GM21576 (cell line): ENCODE measurements around the gene CYSRT1.

Source experiments
- ATAC-seq: cut with Tn5 transposase; IDR thresholded peaks from one replicate; pipeline ENCODE4 v1.9.1; 2021; ENCODE audit warnings: mild to moderate bottlenecking, moderate library complexity; ENCODE audit not compliant: unreplicated experiment

The CYSRT1 gene

DNA sequence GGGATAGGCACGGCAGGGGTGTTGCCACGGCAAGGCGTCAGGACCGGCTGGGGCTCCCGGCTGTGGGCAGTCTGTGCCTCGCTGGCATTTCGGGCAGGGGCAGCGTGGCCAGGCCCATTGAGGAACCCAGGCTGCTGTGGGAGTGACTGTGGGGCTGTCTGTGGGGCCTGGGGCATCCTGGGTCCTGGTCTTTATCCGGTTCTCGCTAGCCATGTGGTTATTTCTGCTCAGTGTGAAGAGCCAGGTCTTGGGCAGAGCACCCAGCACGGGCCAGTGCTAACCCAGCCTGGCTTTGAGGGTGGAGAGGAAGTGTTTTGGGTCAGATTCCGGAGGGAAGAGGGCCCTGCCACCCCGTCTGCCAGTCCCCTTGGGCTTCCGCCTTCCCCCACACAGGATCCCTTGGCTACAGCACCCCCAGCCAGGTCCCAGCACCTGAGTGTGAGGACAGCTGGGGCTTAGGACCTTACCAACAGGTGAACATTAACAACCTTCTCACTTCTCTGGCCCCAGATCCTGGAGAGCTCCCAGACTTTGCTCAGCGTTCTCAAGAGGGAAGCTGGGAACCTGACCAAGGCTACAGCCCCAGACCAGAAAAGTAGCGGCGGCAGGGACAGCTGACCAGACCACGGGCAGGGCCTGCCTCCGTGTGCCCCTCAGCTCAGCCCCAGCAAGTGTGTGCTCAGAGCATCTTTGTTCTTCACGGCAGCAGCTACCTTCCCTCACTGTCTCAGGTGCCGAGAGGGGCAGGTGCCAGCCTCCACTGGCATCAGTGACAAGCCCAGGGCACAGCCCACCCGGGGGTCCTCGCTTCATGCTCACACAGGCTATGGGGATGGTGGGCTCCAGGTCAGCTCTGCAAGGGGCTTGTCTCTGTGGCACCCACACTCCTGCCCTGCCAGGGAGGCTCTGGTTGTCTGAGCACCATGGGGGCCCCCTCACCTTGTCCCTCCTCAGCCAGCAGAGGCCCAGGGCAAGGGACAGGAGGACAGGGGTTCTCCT is 35.4 kb upstream of the CYSRT1 start:
- no peak for ATAC-seq

DNA sequence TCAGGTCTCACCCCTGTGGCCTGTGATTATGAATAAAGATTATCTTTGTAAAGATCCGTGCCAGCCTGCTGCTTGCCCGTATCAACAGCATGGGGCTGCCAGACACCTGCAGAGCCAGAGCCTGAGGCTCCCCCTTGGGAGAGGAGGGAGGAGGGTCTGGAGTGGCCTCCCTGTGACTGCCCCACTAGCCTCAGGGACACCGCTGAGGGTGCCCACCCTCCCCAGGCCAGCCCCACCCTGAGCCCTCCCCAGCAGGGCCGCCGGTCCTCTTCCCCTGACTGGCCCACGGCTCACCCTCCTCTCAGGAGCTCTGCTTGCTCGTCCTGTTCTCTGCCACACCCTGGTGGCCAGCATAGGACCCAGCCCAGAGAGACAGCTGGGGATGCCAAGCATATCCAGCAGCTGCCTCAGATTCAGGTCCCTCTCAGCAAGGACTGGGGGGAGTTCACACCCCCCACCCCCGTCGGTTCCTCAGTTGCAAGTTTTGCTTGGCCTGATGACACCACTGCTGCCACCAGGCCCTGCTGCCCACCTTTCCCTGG is 34.6 kb upstream of the CYSRT1 start:
- no peak for ATAC-seq

DNA sequence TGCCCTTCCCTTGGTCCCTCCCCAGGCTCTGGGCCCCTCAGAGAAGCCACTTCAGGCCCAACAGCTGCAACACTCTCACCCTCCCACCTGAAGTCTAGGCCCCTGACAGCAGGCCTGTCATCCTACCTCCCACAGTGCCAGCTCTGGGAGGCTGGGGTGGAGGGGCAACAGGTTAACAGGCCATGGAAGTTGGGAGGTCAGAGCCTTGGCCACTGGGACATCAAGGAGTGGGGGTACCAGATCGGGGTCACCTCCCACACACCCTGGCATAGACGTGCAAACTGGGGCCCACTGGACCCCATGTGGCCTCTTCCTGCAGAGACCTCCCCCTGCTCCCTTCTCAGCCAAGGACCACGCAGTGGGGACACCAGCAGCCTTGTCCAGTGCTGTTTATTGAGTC is 33.7 kb upstream of the CYSRT1 start:
- ATAC-seq, result no peak

DNA sequence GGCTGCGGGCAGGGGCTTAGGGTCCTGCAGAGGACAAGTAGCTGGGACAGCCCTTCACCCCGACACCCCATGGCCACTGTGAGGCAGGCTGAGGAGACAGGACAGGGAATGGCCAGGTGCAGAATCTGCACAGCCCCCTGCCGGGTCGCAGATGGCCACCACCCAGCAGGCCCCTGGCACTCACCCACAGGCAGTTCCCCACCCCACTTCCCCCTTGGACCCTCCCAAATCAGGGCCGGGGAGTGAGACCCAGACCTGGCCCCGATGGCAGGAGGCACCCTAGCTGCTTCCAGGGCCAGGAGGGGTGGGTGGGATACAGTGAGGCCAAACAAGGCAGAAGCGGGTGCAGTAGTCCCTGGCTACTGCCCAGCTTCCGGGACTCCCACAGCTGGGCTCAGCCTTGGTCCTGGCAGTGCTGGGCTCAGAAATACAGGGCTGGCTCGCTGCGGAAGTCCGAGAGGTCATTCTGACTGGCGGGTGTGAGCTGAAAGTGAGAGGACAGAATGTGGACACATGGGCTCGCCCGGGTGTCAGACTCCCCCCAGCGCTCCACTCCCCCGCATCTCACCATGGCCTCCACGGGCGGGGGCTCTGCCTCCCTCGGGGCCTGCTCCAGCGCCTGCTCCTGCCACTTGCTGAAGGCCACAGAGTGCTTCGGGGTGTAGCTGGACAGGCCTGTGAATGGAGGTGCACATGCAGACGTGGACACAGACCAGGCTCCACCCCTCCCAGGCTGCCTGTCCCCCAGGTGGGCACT is 33.1 kb upstream of the CYSRT1 start:
- no peak for ATAC-seq

DNA sequence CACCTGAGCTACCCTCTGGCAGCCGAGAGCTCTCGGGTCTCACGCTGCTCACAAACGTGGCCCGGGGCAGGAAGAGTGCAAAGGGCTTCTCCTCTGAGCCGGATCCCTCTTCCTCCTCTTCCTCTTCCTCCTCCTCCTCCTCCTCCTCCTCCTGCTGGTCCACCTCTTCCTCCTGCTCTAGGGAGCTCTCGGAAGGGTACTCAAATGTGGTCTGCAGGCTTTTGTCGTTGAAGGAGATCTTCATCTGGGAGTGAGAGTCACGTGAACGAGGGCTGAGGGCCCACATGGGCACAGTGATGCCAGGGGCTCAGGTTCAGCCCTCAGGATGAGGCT is 32.6 kb upstream of the CYSRT1 start:
- ATAC-seq, result no peak

DNA sequence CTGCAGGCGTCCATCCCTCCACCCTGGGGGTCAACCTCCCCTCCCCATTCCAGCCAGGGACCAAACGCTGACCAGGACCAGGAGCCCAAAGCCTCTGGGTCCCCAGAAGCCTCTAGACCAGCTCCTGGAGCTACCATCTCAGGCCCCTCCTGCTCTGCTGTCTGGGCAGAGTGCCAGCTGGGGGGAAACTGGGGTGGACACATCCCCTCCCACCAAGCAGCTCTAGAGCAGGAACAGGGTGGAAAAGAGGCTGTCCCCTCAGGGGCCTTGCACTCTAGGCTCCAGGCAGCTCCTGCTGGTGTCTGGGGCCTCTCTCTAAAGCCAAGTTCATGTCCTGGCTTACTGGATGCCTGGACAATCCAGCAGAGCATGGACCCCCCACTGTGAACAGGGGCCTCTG is 32.1 kb upstream of the CYSRT1 start:
- ATAC-seq, result no peak

DNA sequence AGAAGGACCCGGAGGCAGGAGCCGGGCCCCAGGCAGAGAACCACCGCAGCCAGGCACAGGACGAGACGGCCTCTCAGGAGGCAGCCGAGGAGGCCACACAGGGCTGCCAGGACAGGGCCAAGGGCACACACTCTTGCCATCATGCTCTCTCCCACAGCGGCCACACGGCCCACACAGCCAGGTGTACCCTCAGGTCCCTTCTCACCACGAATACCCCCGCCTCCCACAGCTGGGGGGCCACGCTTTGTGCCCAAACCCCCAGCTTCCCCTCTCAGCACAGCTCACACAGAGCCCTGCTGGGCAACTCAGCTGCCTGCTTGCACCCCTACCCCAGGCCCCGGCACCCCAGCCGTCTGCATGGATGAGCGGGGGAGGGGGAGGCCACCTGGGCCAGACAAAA is 31.2 kb upstream of the CYSRT1 start:
- no peak for ATAC-seq

DNA sequence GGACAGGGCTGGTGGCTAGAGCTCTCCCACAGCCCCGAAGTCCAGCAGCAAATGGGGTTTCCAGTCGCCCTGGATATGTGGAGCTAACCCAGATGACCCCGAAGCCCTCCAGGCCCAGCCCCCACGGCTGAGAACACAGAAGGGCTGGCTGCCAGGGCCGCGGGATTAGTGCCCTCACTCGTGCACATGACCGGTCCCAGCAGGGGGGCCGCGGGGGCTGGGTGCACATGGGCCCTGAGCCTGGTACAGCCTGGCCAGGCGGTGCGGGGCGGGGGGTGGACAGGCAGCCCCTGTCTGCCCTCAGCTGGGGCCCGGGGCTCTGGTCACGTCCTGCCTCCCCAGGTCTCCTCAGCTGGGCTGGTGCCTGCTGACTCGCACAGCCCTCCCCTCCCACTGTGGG is 30.6 kb upstream of the CYSRT1 start:
- ATAC-seq, result no peak

DNA sequence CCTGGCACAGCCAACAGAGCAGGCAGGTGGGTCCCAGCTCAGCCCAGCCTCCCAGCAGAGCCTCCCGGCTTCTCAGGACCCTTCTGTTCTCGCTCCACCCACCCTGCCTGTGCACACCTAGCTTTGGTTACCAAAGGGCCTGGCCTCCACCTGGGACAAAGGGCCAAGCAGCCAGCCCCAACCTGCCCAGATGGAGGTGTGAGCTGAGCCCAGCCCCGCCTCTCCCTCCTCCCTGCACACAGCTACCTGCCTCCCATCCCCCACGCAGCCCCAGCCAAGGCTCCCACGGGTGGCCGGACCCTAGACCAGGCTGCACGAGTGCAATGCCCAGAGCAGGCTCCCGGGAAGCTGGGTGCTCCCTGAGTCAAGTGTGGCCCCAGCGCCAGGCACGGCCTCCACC is 30.1 kb upstream of the CYSRT1 start:
- no peak for ATAC-seq

DNA sequence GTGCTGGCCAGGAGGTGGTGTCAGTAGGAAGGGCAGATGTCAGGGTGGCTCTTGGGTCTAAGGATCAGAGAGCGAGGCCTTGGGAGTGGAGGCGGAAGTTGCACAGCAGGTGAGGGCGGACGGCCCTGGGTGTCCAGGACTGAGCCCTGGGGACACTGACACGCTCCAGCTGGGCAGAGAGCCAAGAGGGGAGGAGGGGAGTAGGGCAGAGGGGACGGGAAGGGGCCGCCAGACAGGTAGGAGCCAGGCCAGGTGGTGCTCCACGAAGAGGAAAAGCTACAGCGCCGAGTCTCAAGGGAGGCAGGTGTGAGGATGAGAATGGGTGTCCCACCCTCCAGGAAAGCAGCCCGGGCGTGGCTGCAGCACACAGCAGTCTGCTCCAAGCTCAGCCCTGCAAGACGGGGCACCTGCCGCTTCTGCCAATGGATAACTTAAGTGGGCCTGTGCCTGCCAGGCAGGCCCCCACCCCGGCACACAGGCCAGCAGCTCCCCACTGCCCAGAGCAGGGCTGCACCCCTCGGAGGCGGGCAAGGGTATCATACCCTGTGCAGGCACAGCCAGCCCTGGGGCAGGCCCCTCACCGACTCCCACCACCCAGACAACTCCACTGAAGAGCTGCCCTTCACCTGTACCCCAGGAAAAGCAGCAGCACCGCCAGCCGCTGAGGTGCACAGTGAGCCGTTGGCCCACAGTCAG is 29.3 kb upstream of the CYSRT1 start:
- no peak for ATAC-seq

DNA sequence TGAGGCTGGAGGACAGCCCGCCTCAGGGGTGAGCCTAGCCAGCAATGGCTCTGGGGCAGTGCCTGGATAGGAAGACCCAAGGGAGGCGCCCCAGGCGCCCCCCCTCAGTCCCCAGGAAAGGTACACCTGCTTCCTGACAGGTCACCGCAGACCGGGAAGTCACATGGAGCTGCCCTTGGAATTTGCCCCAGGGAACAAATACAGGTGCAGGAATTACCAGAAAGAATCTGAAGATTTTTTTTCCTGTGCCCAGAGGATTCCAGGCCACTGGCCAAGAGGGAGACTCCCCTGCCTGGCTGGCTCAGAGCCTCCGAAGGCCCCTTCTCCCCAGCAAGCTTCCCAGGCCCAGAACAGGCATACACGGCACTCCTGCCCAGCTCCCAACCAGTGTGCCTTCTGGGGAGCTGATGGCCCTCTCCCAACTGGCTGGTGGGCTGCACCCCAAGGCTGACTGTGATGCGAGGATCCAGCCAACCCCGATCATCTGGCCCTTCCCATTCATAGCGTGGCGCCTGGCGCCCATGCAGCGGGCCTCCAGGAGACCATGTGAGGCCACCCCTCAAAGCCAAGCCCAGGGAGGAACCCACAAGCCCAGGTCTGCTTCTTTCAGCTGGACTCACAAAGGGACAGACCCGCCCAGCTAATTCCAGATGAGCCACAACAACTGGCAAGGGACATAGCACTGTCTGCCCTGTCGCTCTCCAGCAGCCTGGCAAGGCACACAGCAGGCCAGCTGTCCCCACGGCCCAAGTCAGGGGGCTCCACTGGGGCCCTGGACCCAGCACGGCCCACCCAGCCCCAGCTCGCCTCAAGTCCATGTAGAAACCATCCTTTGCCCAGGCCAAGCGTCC is 26.7 kb upstream of the CYSRT1 start:
- ATAC-seq, result no peak

DNA sequence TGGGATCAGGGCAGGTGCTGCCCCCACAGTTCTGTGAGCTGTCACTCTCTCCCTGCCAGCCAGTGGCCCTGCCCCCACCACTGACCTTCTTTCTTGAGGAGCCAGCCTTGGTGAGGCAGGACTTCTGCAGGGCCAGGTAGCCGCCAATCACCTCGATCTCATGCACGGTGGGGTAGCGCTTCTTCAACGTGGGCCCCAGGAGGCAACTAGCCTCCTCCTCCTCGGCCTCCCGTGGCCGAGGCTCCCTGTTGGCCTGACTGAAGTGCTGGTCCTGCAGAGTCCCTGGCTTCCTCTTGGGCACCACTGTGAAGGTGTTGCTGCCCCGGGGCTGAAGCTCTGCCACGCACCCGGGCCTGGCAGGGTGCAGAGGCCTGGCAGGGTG is 26.1 kb upstream of the CYSRT1 start:
- ATAC-seq, result no peak

DNA sequence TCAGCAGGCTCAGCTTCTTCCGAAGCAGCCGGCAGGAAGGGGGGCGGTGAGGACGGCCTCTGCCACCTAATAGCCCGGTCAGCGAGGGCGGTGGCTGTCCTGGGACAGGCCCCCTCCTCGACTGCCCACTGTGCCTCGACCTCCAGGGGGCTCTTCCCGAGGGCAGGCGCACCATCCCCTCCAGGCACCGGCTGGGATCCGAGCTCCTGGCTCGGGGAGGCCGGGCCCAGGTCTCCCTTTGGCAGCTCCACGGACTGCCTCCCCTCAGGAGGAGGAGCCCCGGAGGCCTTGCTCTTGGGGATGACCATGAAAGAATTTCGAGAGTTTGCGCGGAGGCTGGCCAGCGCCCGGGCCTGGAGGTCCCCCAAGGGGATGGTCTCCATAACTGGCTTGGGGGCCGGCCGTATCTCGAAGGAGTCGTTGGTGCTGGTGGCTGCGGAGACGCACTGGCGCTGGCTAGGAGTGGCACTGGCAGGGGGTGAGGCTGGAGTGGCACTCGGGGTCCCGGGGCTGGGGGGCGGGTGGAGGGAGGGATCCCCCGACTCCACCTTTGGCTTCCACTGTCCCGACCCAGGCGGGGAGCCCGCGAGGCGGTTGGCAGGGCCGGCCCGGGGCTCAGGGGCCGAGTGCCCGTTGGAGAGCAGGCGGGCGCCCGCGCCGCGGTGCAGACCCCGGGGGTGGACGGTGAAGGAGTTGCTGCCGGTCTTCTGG is 25.4 kb upstream of the CYSRT1 start:
- no peak for ATAC-seq

DNA sequence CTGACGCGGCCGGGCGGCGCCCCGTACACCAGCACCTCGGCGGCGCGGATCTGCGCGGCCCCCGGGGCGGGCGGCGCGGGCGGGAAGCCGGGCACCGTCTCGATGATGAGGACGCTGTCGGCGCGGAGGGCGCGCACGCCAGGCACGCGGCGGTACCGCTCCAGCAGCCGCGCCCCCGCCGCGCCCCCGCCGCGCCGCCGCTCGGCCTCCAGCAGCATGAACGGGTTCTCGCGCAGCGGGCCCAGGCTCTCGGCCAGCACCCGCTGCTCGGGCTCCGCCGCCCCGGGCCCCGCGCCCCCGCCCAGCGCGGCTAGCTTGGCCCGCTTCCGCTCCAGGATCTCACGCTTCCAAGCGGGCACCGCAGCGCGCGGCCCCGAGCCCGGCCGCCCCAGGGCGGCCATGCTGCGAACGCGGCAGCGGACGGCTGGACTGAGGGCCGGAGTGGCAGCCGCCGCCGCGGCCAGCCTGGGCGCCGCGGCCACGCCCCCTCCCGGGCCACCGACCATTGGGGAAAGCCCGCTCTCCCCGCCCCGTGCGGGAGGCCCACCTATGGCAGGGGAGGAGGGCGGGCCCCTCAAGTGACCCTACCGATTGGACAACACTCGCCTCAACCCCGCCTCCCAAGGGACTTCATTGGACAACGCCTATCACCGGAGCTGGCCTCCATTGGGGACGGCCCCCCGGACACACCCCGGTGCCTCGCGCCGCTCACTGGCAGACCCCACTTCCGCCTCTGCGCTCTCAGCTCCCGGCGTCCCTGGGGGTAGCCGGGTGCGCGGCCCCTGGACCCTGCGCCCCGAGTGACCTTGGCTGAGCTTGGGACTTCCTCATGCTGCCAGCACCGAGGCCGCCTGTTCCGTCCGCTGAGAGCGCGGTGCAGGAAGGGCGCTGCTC is 24.4 kb upstream of the CYSRT1 start, which contains the start of gene TPRN:
TSS of gene TPRN (minus strand) at position 431 of the 894 bp plus-strand sequence. CDS start at position 401, 30 bp downstream.
- ATAC-seq, result peak; percentile 91

DNA sequence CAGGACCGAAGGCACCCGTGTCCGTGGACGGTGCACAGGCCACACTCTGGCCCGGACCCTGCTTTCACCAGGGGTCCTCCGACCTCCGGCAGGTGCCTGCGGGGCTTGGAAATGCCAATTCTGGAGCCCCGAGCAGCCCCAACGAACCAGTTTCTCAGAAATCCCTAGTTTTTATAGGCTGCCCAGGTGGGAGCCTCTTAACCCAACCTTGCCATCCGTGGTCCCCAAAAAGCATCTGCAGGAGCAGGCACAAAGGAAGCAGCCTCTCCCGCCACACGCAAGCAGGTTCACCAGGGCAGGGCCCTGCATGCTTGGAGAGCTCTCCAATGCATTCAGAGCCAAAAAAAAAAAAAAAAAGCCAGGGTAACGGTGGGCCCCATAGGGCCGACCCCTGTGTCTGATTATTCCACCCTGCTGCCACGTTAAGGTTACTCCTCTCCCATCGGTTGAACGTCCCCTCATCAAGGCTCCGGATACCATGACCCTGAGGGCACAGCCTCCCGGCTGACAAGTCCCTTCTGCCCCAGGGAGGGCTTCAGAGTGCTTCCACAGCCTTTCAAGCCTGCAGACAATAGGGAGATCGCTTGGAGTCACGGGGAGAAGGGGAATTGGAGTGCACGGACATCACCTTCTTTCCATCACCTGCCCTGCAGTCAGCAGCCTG is 23.6 kb upstream of the CYSRT1 start:
- ATAC-seq, result no peak

DNA sequence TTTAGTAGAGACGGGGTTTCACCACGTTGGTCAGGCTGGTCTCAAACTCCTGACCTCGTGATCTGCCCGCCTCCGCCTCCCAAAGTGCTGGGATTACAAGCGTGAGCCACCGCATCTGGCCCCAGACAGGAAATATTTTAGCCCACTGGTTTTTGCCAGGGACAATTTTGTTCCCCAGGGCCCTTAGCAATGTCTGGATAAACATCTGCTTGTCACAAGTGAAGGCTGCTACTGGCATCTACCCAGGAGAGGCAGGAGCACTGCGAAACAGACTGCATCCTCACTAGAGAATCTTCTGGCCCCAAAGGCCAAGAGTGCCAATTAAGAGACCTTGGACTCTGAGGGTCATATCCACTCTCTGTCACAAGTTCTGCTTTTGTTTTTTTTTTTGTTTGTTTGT is 22.0 kb upstream of the CYSRT1 start:
- ATAC-seq, result no peak

DNA sequence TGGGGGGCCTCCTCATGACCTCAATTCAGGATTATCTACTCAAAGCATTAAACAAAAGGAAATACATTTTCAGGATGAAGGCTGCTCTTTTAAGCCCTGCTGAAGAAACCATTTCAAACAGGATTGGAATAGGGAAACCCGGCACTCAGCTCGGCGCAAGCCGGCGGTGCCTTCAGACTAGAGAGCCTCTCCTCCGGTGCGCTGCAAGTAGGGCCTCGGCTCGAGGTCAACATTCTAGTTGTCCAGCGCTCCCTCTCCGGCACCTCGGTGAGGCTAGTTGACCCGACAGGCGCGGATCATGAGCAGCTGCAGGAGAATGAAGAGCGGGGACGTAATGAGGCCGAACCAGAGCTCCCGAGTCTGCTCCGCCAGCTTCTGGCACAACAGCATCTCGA is 20.2 kb upstream of the CYSRT1 start:
- ATAC-seq, result no peak
